Activated B cell treated with CpG ODN at 0.5 μM for 24 hours (primary cell): Measurements from ENCODE around the gene DLG3. TPM values are rescaled to one million over a fixed set of nuclear protein-coding genes. Genes with fewer than 3 reads are reported as not detected.

Experiments used
- ATAC-seq: fragments of 200-7000 bp; cut with Tn5 transposase; one replicate; pipeline ENCODE4 v1.10.0; 2021; ENCODE audit warnings: low read depth, mild to moderate bottlenecking, moderate library complexity
- CTCF ChIA-PET: fragments of 350-600 bp; sonication (Branson Sonifier 250); formaldehyde crosslinking; loops from one replicate; lab custom pipeline; 2021; ENCODE audit warnings: antibody characterized with exemption; lab: Charles Lee
- POLR2A ChIA-PET: fragments of 350-600 bp; sonication (Branson Sonifier 250); formaldehyde crosslinking; loops from one replicate; lab custom pipeline; 2021; ENCODE audit warnings: antibody characterized with exemption; lab: Charles Lee
- DNase-seq: peaks from one replicate; pipeline ENCODE4 v3.0.0; 2022
- H3K27ac Mint-ChIP-seq: one replicate; pipeline ENCODE4 v1.8.0; 2020; ENCODE audit warnings: mixed read lengths
- H3K27me3 Mint-ChIP-seq: one replicate; pipeline ENCODE4 v1.8.0; 2021; ENCODE audit warnings: mixed read lengths
- H3K36me3 Mint-ChIP-seq: one replicate; pipeline ENCODE4 v1.8.0; 2021; ENCODE audit warnings: low read depth, mixed read lengths
- H3K4me1 Mint-ChIP-seq: one replicate; pipeline ENCODE4 v1.8.0; 2021; ENCODE audit warnings: mixed read lengths
- H3K4me3 Mint-ChIP-seq: one replicate; pipeline ENCODE4 v1.8.0; 2020; ENCODE audit warnings: mild to moderate bottlenecking, mixed read lengths
- H3K9me3 Mint-ChIP-seq: one replicate; pipeline ENCODE4 v1.8.0; 2020; ENCODE audit warnings: mixed read lengths
- CTCF ChIP-seq: fragments of 200-600 bp; IDR thresholded peaks from one replicate; pipeline ENCODE4 v1.8.0; 2022; ENCODE audit warnings: antibody characterized with exemption, mild to moderate bottlenecking
- intact Hi-C: fragments of 100-400 bp; cut with micrococcal nuclease; formaldehyde crosslinking; loops from one replicate; pipeline ENCODE4 v1.15.1; 2024
- total RNA-seq: library from RNA; stranded (reverse); gene quantifications from 2 replicates; pipeline ENCODE4 v1.2.3, GENCODE V29; 2022

Gene DLG3
- total RNA-seq, 1 donor from 2014 or later = 2.4 TPM

GRCh38 chrX:70535198-70535597 lies 90.6 kb downstream of the DLG3 start:
- TF ChIP-seq CTCF = no peak
- no peaks in the 10 kb centered on the region for H3K36me3 Mint-ChIP-seq
- H3K4me3 Mint-ChIP-seq = no peak overlapping the region
- H3K27me3 Mint-ChIP-seq = peaks cover 7% of the 10 kb centered on the region
- intact Hi-C loops = no loop called here
- no peak for ATAC-seq
- no peak for DNase-seq
- POLR2A ChIA-PET = no interaction called here
- CTCF ChIA-PET = no interaction called here
- H3K27ac Mint-ChIP-seq = no peak overlapping the region
- no peaks in the 10 kb centered on the region for H3K9me3 Mint-ChIP-seq
- H3K4me1 Mint-ChIP-seq = no peaks in the 10 kb centered on the region

- DNase-seq (no peak), ATAC-seq (no peak)
- ChIA-PET POLR2A (no interaction called here), CTCF (no interaction called here)
- H3K27me3 Mint-ChIP-seq = peaks cover 2% of the 10 kb centered on the region
- intact Hi-C loops = no loop called here
- H3K27ac Mint-ChIP-seq = no peak overlapping the region
- no peak for TF ChIP-seq CTCF
- no peaks in the 10 kb centered on the region for H3K36me3 Mint-ChIP-seq
- H3K4me1 Mint-ChIP-seq = no peaks in the 10 kb centered on the region
- H3K9me3 Mint-ChIP-seq = no peaks in the 10 kb centered on the region
- H3K4me3 Mint-ChIP-seq = no peak overlapping the region
Observed at GRCh38 chrX:70549429-70549828, 104.8 kb downstream of the DLG3 start.

- Mint-ChIP-seq H3K9me3 (no peaks in the 10 kb centered on the region), H3K27ac (no peak overlapping the region), H3K27me3 (peaks cover 2% of the 10 kb centered on the region), H3K36me3 (no peaks in the 10 kb centered on the region), H3K4me3 (no peak overlapping the region), H3K4me1 (no peaks in the 10 kb centered on the region)
- ATAC-seq = no peak
- TF ChIP-seq CTCF = no peak
- no peak for DNase-seq
- CTCF ChIA-PET = no interaction called here
- intact Hi-C loops = loop anchor here (5.0 to 10.0 kb wide), 2 partner anchors 100 to 357 kb away; no protein-coding TSS in a partner anchor
- POLR2A ChIA-PET = no interaction called here
Observed at GRCh38 chrX:70552130-70552704, 107.6 kb downstream of the DLG3 start.

GRCh38 chrX:70553516-70553915 lies 108.9 kb downstream of the DLG3 start:
- no peak for TF ChIP-seq CTCF
- Mint-ChIP-seq H3K9me3 (no peaks in the 10 kb centered on the region), H3K36me3 (no peaks in the 10 kb centered on the region), H3K27ac (no peak overlapping the region), H3K4me1 (no peaks in the 10 kb centered on the region), H3K4me3 (no peak overlapping the region), H3K27me3 (peaks cover 2% of the 10 kb centered on the region)
- no peak for DNase-seq
- ChIA-PET CTCF (no interaction called here), POLR2A (no interaction called here)
- no peak for ATAC-seq
- intact Hi-C loops = loop anchor here (5.0 to 10.0 kb wide), 2 partner anchors 101 to 359 kb away; no protein-coding TSS in a partner anchor

- H3K4me1 Mint-ChIP-seq = no peaks in the 10 kb centered on the region
- peaks cover 2% of the 10 kb centered on the region for H3K27me3 Mint-ChIP-seq
- no peaks in the 10 kb centered on the region for H3K36me3 Mint-ChIP-seq
- H3K4me3 Mint-ChIP-seq = no peak overlapping the region
- ATAC-seq (no peak), DNase-seq (no peak)
- no peak for TF ChIP-seq CTCF
- no peaks in the 10 kb centered on the region for H3K9me3 Mint-ChIP-seq
- intact Hi-C loops = loop anchor here (5.0 to 10.0 kb wide), 2 partner anchors 102 to 359 kb away; no protein-coding TSS in a partner anchor
- ChIA-PET CTCF (no interaction called here), POLR2A (no interaction called here)
- no peak overlapping the region for H3K27ac Mint-ChIP-seq
Observed at GRCh38 chrX:70554081-70554480, 109.4 kb downstream of the DLG3 start.
